C4-2B (cell line): Measurements from ENCODE around the gene PSMF1.

Source experiments
- CTCF ChIP-seq: fragments of 450-650 bp; conservative IDR thresholded peaks from 2 replicates; pipeline ENCODE4 v1.5.1; 2017; ENCODE audit warnings: mild to moderate bottlenecking
- ZFX ChIP-seq: fragments of 450-650 bp; IDR thresholded peaks from 2 replicates; pipeline ENCODE4 v1.6.1; 2017

DNA sequence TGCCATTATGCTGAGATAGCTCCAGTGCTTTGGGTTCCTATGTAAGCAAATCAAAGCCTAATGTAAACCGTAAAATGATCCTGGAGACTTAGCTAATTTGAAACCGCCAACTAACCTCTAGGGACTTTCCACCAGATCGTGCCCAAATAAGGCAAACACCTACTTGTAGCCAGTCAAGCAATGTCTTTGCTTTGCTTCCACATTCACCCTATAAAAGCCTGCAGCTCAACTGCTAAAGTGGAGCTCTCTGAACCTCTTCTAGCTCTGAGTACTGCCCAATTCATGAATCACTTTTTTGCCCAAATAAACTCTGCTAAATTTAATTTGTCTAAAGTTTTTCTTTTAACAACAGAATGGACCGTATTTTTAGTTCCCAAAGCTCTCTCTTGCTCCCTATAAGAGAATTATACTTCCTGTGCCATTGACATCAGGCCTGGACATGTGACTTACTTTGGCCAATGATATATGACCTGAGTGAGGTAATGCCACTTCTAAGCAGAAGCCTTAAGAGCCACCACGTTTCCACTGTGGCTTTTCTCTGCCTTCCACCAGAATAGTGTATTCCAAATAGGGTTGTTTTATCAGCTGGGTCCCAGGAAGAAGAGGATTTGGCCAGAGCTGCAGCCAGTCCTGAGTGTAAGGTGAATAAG lies 34.8 kb upstream of the PSMF1 start:
- TF ChIP-seq CTCF (no peak), ZFX (no peak)
